HepG2 (cell line): ENCODE results near the gene MYO5B. TPM values are rescaled to one million over a fixed set of nuclear protein-coding genes. Genes with fewer than 3 reads are reported as not detected.

Experiments
- ATAC-seq: fragments of 200-7000 bp; cut with Tn5 transposase; 3 replicates; pipeline ENCODE4 v1.9.1; 2020; ENCODE audit warnings: mild to moderate bottlenecking, moderate library complexity
- BruUV-seq: library from RNA; stranded (reverse); fragments of 400-500 nt; replicated peaks from 2 replicates; lab custom pipeline; 2021; lab: Mats Ljungman, UMichigan
- CTCF ChIA-PET: fragments of 300-600 bp; formaldehyde crosslinking; extraction: SDS; loops from one replicate; lab custom pipeline; 2021; ENCODE audit warnings: low total read pairs, inconsistent platforms, low intra/inter-chr PET ratio; lab: Yijun Ruan, JAX
- POLR2A ChIA-PET: fragments of 350-600 bp; sonication (Branson Sonifier 250); formaldehyde crosslinking; loops from one replicate; lab custom pipeline; 2020; ENCODE audit warnings: antibody characterized with exemption, inconsistent platforms; lab: Yijun Ruan, JAX
- DNase-seq: peaks from one replicate; pipeline ENCODE4 v3.0.0-alpha.2; 2015; ENCODE audit warnings: low spot score
- FAIRE-seq: peaks from 3 replicates; lab custom pipeline; 2011; peaks lifted over from hg19 to GRCh38; lab: Jason Lieb, UNC
- H2AFZ ChIP-seq: one replicate; pipeline ENCODE4 v1.6.1; 2011; ENCODE audit warnings: low read length, inconsistent platforms
- H3K27ac ChIP-seq: fragments of 300-600 bp; 3 replicates; pipeline ENCODE4 v1.8.0; 2011; ENCODE audit warnings: mixed run types, mild to moderate bottlenecking, mixed read lengths, low read length, inconsistent platforms; ENCODE audit not compliant: insufficient read depth; ENCODE audit errors: extremely low read length
- H3K27me3 ChIP-seq, 2 experiments: fragments of 200-600 bp in 1 of 2; 2 replicates in 1 of 2; 3 replicates in 1 of 2; pipeline versions ENCODE4 v1.6.0 to v1.8.0; 2011; ENCODE audit warnings: low read length in 2 of 2, mild to moderate bottlenecking in 2 of 2, moderate library complexity in 2 of 2, inconsistent platforms in 1 of 2; ENCODE audit not compliant: insufficient read depth in 2 of 2, control insufficient read depth in 1 of 2
- H3K36me3 ChIP-seq, 2 experiments: fragments of 200-600 bp in 1 of 2; replicated peaks in 1 of 2; 2 replicates in 1 of 2; 3 replicates in 1 of 2; pipeline versions ENCODE4 v1.5.1 to v1.8.0; 2011; ENCODE audit warnings: low read length in 2 of 2, inconsistent platforms in 1 of 2; ENCODE audit not compliant: insufficient read depth in 2 of 2, control insufficient read depth in 1 of 2
- H3K4me1 ChIP-seq: 2 replicates; pipeline ENCODE4 v1.5.1; 2012; ENCODE audit warnings: low read length, inconsistent platforms; ENCODE audit not compliant: insufficient read depth
- H3K4me2 ChIP-seq: 2 replicates; pipeline ENCODE4 v1.6.0; 2011; ENCODE audit warnings: low read depth, low read length, inconsistent platforms
- H3K4me3 ChIP-seq, 3 experiments: fragments of 200-600 bp in 1 of 3; sonication (generic), shearing (Covaris generic) in 1 of 3; replicated peaks in 1 of 3; 2 replicates each; pipeline ENCODE4 v1.5.1; 2011 to 2016; ENCODE audit warnings: low read length in 3 of 3, inconsistent platforms in 2 of 3, low read depth in 2 of 3, mild to moderate bottlenecking in 2 of 3, control low read depth in 1 of 3, mixed read lengths in 1 of 3; ENCODE audit not compliant: insufficient read depth in 1 of 3
- H3K79me2 ChIP-seq: one replicate; pipeline ENCODE4 v1.6.1; 2011; ENCODE audit warnings: low read length, inconsistent platforms; ENCODE audit not compliant: insufficient read depth
- H3K9ac ChIP-seq: 2 replicates; pipeline ENCODE4 v1.6.0; 2011; ENCODE audit warnings: mild to moderate bottlenecking, low read depth, low read length, inconsistent platforms; ENCODE audit not compliant: insufficient read depth
- H3K9me3 ChIP-seq: 2 replicates; pipeline ENCODE4 v1.5.1; 2012; ENCODE audit warnings: mild to moderate bottlenecking, low read length
- H4K20me1 ChIP-seq: 2 replicates; pipeline ENCODE4 v1.6.0; 2011; ENCODE audit warnings: inconsistent platforms, mild to moderate bottlenecking, low read length, moderate library complexity; ENCODE audit not compliant: insufficient read depth
- KDM4B ChIP-seq: sonication (generic); formaldehyde crosslinking; IDR thresholded peaks from 2 replicates; pipeline ENCODE4 v1.4.0; 2020; ENCODE audit warnings: missing genetic modification reagents
- MLLT10 ChIP-seq: sonication (generic); formaldehyde crosslinking; IDR thresholded peaks from 2 replicates; pipeline ENCODE4 v1.4.0; 2020; ENCODE audit warnings: missing genetic modification reagents
- NR3C1 ChIP-seq: sonication (generic); formaldehyde crosslinking; IDR thresholded peaks from 2 replicates; pipeline ENCODE4 v1.4.0; 2020; ENCODE audit warnings: missing genetic modification reagents
- PHF21A ChIP-seq: sonication (generic); formaldehyde crosslinking; IDR thresholded peaks from 2 replicates; pipeline ENCODE4 v1.5.0; 2020; ENCODE audit warnings: mild to moderate bottlenecking, missing genetic modification reagents
- ZNF572 ChIP-seq: sonication (generic); formaldehyde crosslinking; IDR thresholded peaks from 2 replicates; pipeline ENCODE4 v1.5.1; 2020; ENCODE audit warnings: mild to moderate bottlenecking, missing genetic modification reagents
- ZSCAN12 ChIP-seq: sonication (generic); formaldehyde crosslinking; IDR thresholded peaks from 2 replicates; pipeline ENCODE4 v1.9.0; 2021; ENCODE audit warnings: mild to moderate bottlenecking, missing genetic modification reagents
- WGBS: methylation state at CpG from one replicate; pipeline ENCODE4 v1.1.6; 2017; ENCODE audit warnings: low lambda C conversion rate; 5-methylcytosine and 5-hydroxymethylcytosine counted together
- in situ Hi-C: cut with HindIII; loops from 2 replicates; pipeline ENCODE4 v1.10.0; 2017; ENCODE audit warnings: low pct_unique_long_range_greater_than_20kb; ENCODE audit not compliant: extremely low pct_ligation_motif_present
- intact Hi-C: fragments of 100-400 bp; cut with micrococcal nuclease; formaldehyde crosslinking; loops from one replicate; pipeline ENCODE4 v1.10.0; 2022; ENCODE audit not compliant: unreplicated experiment
- polyA plus RNA-seq, 8 experiments: library from polyadenylated mRNA; depleted of rRNA in 3 of 8; stranded (reverse) in 7 of 8; unstranded in 1 of 8; fragments of >200 nt; fragmentation: Illumina TruSeq in 4 of 8; extraction: Trizol in 4 of 8; gene quantifications; 2 replicates each; pipeline versions ENCODE4 v1.2.1 to v1.2.3, GENCODE V29; 2011 to 2016; ENCODE audit warnings: low read depth in 4 of 8, missing spikeins in 1 of 8, mixed read lengths in 1 of 8; ENCODE audit not compliant: insufficient read depth in 1 of 8
- total RNA-seq, 5 experiments: library from RNA; depleted of rRNA; stranded (reverse); fragments of >200 nt; fragmentation: Illumina TruSeq; extraction: Trizol; gene quantifications; 2 replicates each; pipeline ENCODE4 v1.2.3, GENCODE V29; 2016; ENCODE audit warnings: low read depth in 1 of 5
- TF ChIP-seq, protein P1 (sequence below): sonication (generic); formaldehyde crosslinking; IDR thresholded peaks from 2 replicates; pipeline ENCODE4 v1.5.0; 2020; ENCODE audit warnings: mild to moderate bottlenecking, missing genetic modification reagents
- TF ChIP-seq, protein P2 (sequence below): sonication (generic); formaldehyde crosslinking; IDR thresholded peaks from 2 replicates; pipeline ENCODE4 v1.4.0; 2020; ENCODE audit warnings: mild to moderate bottlenecking, missing genetic modification reagents
- TF ChIP-seq, protein P3 (sequence below): sonication (generic); formaldehyde crosslinking; IDR thresholded peaks from 2 replicates; pipeline ENCODE4 v1.5.0; 2020; ENCODE audit warnings: missing genetic modification reagents
- TF ChIP-seq, protein P4 (sequence below): sonication (generic); formaldehyde crosslinking; IDR thresholded peaks from 2 replicates; pipeline ENCODE4 v1.4.0; 2020; ENCODE audit warnings: missing genetic modification reagents

Gene MYO5B
- total and polyA plus RNA-seq, 2 of the 13 experiments (the other 11 are each of a cell fraction or from before 2014, with no cell fraction given): 13.1 to 24.0 TPM

DNA sequence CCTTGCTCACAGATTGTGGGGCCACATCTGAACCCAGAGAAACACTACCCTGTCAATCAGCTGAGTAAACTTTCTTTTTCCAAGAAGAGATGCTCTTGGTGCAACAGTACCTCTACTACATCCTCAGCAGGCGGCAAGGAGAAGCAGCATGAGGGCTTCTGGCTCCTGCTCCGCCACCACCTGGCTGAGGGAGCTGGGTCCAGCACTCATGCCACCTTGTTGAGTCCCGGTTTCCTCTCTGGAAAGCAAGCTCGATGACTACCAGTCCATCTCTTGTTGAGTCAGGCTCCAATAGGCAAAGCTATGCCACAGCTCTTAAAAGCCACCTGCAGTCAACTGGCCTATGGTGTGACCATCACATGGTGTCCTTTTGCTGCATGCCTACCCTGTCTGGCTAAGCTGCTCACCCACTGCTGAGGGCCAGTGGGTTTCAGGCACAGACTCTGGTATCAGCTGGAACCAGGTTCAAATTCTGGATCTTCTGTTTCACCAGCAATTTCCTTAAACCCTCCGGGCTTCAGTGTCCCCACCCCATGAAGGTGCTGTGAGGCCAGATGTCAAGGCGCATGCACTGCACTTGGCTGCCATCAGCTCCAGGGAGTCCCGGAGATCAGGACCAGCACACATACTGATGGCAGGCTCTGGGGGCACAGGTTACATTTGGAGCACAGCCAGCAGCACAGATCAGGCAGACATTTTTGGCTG is 339.1 kb downstream of the MYO5B start:
- POLR2A ChIA-PET: no interaction called here
- intact Hi-C loops: loop anchor here (5.0 kb wide), 2 partner anchors 44 to 69 kb away; partner anchors contain the start of gene ACAA2
- WGBS: 95% methylated on average over 4 of the region's 7 CpGs
- no peak overlapping the region for H3K9ac ChIP-seq
- peaks cover 16% of the 10 kb centered on the region for H3K4me1 ChIP-seq
- no peak for FAIRE-seq
- H4K20me1 ChIP-seq: no peaks in the 10 kb centered on the region
- 0 out of 5 replicates have a peak, but pooled peaks cover 0 to 6% of the 10 kb centered on the region in 2 experiments for H3K36me3 ChIP-seq
- in situ Hi-C loops: loop anchor here (5.0 kb wide), 2 partner anchors 294 to 344 kb away; partner anchors contain the start of gene LIPG
- H3K27ac ChIP-seq: no peak overlapping the region
- DNase-seq: no peak
- no peak overlapping the region for H3K4me2 ChIP-seq
- no peak overlapping the region for H3K4me3 ChIP-seq
- no peaks in the 10 kb centered on the region for H3K9me3 ChIP-seq
- ATAC-seq: no peak
- BruUV-seq: no TSS peak
- H3K27me3 ChIP-seq: no peaks in the 10 kb centered on the region
- no peak overlapping the region for H2AFZ ChIP-seq
- no peaks in the 10 kb centered on the region for H3K79me2 ChIP-seq
- CTCF ChIA-PET: no interaction called here
- TF ChIP-seq, protein P1, sequence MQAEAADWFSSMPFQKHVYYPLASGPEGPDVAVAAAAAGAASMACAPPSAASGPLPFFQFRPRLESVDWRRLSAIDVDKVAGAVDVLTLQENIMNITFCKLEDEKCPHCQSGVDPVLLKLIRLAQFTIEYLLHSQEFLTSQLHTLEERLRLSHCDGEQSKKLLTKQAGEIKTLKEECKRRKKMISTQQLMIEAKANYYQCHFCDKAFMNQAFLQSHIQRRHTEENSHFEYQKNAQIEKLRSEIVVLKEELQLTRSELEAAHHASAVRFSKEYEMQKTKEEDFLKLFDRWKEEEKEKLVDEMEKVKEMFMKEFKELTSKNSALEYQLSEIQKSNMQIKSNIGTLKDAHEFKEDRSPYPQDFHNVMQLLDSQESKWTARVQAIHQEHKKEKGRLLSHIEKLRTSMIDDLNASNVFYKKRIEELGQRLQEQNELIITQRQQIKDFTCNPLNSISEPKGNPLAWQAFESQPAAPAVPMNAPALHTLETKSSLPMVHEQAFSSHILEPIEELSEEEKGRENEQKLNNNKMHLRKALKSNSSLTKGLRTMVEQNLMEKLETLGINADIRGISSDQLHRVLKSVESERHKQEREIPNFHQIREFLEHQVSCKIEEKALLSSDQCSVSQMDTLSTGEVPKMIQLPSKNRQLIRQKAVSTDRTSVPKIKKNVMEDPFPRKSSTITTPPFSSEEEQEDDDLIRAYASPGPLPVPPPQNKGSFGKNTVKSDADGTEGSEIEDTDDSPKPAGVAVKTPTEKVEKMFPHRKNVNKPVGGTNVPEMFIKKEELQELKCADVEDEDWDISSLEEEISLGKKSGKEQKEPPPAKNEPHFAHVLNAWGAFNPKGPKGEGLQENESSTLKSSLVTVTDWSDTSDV: no peak
- TF ChIP-seq PHF21A (CRISPR knock-in tag) (no peak), MLLT10 (CRISPR knock-in tag) (no peak), NR3C1 (CRISPR knock-in tag) (no peak), ZNF572 (no peak), ZSCAN12 (CRISPR knock-in tag) (no peak), KDM4B (CRISPR knock-in tag) (no peak)
- TF ChIP-seq, protein P2, sequence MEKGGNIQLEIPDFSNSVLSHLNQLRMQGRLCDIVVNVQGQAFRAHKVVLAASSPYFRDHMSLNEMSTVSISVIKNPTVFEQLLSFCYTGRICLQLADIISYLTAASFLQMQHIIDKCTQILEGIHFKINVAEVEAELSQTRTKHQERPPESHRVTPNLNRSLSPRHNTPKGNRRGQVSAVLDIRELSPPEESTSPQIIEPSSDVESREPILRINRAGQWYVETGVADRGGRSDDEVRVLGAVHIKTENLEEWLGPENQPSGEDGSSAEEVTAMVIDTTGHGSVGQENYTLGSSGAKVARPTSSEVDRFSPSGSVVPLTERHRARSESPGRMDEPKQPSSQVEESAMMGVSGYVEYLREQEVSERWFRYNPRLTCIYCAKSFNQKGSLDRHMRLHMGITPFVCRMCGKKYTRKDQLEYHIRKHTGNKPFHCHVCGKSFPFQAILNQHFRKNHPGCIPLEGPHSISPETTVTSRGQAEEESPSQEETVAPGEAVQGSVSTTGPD (CRISPR knock-in tag): no peak
- TF ChIP-seq, protein P3, sequence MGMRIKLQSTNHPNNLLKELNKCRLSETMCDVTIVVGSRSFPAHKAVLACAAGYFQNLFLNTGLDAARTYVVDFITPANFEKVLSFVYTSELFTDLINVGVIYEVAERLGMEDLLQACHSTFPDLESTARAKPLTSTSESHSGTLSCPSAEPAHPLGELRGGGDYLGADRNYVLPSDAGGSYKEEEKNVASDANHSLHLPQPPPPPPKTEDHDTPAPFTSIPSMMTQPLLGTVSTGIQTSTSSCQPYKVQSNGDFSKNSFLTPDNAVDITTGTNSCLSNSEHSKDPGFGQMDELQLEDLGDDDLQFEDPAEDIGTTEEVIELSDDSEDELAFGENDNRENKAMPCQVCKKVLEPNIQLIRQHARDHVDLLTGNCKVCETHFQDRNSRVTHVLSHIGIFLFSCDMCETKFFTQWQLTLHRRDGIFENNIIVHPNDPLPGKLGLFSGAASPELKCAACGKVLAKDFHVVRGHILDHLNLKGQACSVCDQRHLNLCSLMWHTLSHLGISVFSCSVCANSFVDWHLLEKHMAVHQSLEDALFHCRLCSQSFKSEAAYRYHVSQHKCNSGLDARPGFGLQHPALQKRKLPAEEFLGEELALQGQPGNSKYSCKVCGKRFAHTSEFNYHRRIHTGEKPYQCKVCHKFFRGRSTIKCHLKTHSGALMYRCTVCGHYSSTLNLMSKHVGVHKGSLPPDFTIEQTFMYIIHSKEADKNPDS: no peak
- TF ChIP-seq, protein P4, sequence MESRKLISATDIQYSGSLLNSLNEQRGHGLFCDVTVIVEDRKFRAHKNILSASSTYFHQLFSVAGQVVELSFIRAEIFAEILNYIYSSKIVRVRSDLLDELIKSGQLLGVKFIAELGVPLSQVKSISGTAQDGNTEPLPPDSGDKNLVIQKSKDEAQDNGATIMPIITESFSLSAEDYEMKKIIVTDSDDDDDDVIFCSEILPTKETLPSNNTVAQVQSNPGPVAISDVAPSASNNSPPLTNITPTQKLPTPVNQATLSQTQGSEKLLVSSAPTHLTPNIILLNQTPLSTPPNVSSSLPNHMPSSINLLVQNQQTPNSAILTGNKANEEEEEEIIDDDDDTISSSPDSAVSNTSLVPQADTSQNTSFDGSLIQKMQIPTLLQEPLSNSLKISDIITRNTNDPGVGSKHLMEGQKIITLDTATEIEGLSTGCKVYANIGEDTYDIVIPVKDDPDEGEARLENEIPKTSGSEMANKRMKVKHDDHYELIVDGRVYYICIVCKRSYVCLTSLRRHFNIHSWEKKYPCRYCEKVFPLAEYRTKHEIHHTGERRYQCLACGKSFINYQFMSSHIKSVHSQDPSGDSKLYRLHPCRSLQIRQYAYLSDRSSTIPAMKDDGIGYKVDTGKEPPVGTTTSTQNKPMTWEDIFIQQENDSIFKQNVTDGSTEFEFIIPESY (CRISPR knock-in tag): no peak
